ENCODE results near the gene MDP1. TPM values are rescaled to one million over a fixed set of nuclear protein-coding genes. Genes with fewer than 3 reads are reported as not detected.
A peak's percentile ranks its signal among the peaks of the same experiment; 100 is the strongest.
"Not testable (repeated sequence)": the region's sequence is repeated elsewhere in the genome, so short reads cannot be mapped to it uniquely, and the experiment has no call there.

The MDP1 gene
- total RNA-seq, 1 donor: 14.8 TPM

DNA sequence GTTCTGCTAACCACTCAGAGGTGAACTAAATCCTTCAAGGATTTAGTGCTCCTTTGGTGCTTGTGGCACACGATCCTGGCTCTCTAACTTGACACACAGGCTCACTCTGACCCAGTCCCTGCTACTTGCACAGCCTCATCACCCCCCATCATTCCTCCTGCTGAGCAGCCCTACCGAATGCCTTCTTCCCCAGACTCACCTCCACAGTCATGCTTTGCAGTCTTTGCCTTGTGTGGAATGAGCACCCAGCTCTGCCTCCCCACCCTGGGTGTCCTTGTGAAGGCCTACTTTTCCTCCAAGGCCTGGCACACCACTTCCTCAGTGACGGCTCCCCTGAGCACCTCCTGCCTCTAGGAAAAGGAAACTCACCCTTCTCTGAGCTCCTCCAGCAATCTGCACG lies 34.5 kb upstream of the MDP1 start:
- no peaks in the 10 kb centered on the region for H3K27me3 ChIP-seq (ENCODE audit: insufficient read depth, low read length)
- TF ChIP-seq, protein P1, sequence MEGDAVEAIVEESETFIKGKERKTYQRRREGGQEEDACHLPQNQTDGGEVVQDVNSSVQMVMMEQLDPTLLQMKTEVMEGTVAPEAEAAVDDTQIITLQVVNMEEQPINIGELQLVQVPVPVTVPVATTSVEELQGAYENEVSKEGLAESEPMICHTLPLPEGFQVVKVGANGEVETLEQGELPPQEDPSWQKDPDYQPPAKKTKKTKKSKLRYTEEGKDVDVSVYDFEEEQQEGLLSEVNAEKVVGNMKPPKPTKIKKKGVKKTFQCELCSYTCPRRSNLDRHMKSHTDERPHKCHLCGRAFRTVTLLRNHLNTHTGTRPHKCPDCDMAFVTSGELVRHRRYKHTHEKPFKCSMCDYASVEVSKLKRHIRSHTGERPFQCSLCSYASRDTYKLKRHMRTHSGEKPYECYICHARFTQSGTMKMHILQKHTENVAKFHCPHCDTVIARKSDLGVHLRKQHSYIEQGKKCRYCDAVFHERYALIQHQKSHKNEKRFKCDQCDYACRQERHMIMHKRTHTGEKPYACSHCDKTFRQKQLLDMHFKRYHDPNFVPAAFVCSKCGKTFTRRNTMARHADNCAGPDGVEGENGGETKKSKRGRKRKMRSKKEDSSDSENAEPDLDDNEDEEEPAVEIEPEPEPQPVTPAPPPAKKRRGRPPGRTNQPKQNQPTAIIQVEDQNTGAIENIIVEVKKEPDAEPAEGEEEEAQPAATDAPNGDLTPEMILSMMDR (IDR thresholded peaks at IDR 0.05; ENCODE audit: extremely low read depth, low read depth, low read length): no peak
- H3K4me2 ChIP-seq (ENCODE audit: insufficient read depth, low read length): no peak overlapping the region
- peak; percentile 54 for DNase-seq (ENCODE audit: insufficient read length, low spot score, missing footprints)
- H3K27ac ChIP-seq (ENCODE audit: low read depth, low read length): no peak overlapping the region
- no peaks in the 10 kb centered on the region for H3K36me3 ChIP-seq (ENCODE audit: insufficient read depth, low read length)
- peaks cover 8% of the 10 kb centered on the region for H3K4me1 ChIP-seq (ENCODE audit: insufficient read depth, low read length)
- no peaks in the 10 kb centered on the region for H4K20me1 ChIP-seq (ENCODE audit: insufficient read depth, low read length)
- no peak overlapping the region for H3K4me3 ChIP-seq (ENCODE audit: insufficient read depth, low read length)
- no peaks in the 10 kb centered on the region for H3K79me2 ChIP-seq (ENCODE audit: insufficient read depth, low read length)
- no peaks in the 10 kb centered on the region for H3K9me3 ChIP-seq (ENCODE audit: low read depth, low read length)
- no peak overlapping the region for H2AFZ ChIP-seq (ENCODE audit: low read length)

DNA sequence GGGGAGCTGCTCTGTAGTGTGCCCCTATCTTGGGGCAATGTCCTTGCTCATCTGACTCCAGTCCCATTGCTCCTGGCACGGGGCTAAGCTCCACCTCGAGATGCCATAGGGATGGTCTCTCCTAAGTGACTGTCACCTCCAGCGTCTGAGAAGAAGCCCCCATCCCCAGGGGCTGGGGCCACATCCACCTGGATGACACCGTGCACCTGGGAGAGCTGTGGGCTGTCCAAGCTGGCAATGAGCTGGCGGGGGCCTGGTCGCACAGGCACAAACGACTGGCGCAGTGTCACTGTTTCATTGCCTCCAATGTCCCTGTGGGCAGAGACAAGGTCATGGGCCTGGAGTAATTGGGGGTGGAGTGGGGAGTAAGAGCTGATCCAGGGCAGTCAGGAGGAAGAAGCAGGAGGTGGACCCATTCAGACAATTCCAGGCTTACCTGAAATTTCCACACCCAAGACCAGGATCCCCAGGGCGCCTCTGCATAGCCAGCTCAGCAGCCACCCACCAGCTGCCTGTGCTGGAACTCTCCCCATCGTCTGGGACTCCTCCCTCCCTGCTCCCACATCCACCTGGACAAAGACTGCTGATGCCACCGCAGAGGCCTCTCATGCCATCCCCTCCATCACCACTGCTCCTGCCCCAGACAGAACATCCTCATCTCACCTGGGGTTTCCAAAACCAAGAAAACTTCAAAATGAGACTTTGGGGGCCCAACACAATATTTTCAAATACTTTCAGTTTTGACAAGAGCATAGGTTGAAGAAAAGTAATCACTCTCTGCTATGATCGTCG lies 33.6 kb upstream of the MDP1 start:
- Histone ChIP-seq H4K20me1 (ENCODE audit: insufficient read depth, low read length) (no peaks in the 10 kb centered on the region), H3K27ac (ENCODE audit: low read depth, low read length) (no peak overlapping the region), H3K4me1 (ENCODE audit: insufficient read depth, low read length) (peaks cover 8% of the 10 kb centered on the region), H3K4me3 (ENCODE audit: insufficient read depth, low read length) (no peak overlapping the region), H3K4me2 (ENCODE audit: insufficient read depth, low read length) (no peak overlapping the region), H3K27me3 (ENCODE audit: insufficient read depth, low read length) (no peaks in the 10 kb centered on the region), H2AFZ (ENCODE audit: low read length) (no peak overlapping the region), H3K9me3 (ENCODE audit: low read depth, low read length) (no peaks in the 10 kb centered on the region), H3K36me3 (ENCODE audit: insufficient read depth, low read length) (no peaks in the 10 kb centered on the region), H3K79me2 (ENCODE audit: insufficient read depth, low read length) (no peaks in the 10 kb centered on the region)
- DNase-seq (ENCODE audit: insufficient read length, low spot score, missing footprints): no peak
- TF ChIP-seq, protein P1 (IDR thresholded peaks at IDR 0.05; ENCODE audit: extremely low read depth, low read depth, low read length): no peak

DNA sequence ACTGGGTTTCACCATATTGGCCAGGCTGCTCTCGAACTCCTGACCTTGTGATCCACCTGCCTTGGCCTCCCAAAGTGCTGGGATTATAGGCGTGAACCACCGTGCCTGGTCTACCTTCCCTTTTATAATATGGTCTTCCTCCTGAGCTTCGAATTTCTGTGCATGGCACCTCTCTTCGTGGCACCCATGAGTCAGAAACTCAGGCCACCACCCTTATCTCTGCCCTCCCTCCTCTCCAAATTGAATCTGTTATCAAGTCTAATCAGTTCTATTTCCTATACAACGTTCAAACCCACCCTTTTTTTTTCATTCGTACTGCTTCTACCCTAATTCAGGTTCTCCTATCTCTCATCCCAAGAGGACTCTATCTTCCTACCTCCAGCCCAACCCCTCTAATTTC lies 31.6 kb upstream of the MDP1 start:
- no peak for DNase-seq (ENCODE audit: insufficient read length, low spot score, missing footprints)
- Histone ChIP-seq H3K27ac (ENCODE audit: low read depth, low read length) (no peak overlapping the region), H3K27me3 (ENCODE audit: insufficient read depth, low read length) (no peaks in the 10 kb centered on the region), H3K9me3 (ENCODE audit: low read depth, low read length) (no peaks in the 10 kb centered on the region), H4K20me1 (ENCODE audit: insufficient read depth, low read length) (no peaks in the 10 kb centered on the region), H3K4me1 (ENCODE audit: insufficient read depth, low read length) (peaks cover 8% of the 10 kb centered on the region), H3K36me3 (ENCODE audit: insufficient read depth, low read length) (no peaks in the 10 kb centered on the region), H3K4me3 (ENCODE audit: insufficient read depth, low read length) (no peak overlapping the region), H3K79me2 (ENCODE audit: insufficient read depth, low read length) (no peaks in the 10 kb centered on the region), H2AFZ (ENCODE audit: low read length) (no peak overlapping the region), H3K4me2 (ENCODE audit: insufficient read depth, low read length) (no peak overlapping the region)
- TF ChIP-seq, protein P1 (IDR thresholded peaks at IDR 0.05; ENCODE audit: extremely low read depth, low read depth, low read length): no peak

DNA sequence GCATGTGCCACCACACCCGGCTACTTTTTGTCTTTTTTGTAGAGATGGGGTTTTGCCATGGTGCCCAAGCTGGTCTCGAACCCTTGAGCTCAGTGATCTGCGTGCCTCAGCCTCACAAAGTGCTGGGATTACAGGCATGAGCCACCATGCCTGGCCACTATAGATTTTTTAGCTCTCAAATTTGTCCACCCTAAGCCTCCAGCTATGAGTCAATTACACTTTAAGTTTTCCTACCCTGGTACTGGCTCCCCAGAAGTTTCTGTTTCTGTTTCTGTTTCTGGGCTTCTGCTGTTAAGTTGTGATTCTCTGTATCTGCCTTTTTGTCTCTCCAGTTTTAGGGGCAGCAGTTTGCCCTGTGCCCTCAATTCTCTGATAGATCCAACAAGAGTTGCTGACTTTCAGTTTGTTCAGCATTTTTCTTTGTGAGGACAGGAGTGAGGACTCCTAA lies 30.9 kb upstream of the MDP1 start:
- Histone ChIP-seq H4K20me1 (ENCODE audit: insufficient read depth, low read length) (peaks cover 3% of the 10 kb centered on the region), H3K27me3 (ENCODE audit: insufficient read depth, low read length) (no peaks in the 10 kb centered on the region), H3K36me3 (ENCODE audit: insufficient read depth, low read length) (no peaks in the 10 kb centered on the region), H3K4me3 (ENCODE audit: insufficient read depth, low read length) (peak overlapping the region; percentile 20), H3K4me2 (ENCODE audit: insufficient read depth, low read length) (peak overlapping the region; percentile 37), H3K79me2 (ENCODE audit: insufficient read depth, low read length) (peaks cover 3% of the 10 kb centered on the region), H3K4me1 (ENCODE audit: insufficient read depth, low read length) (peaks cover 7% of the 10 kb centered on the region), H3K27ac (ENCODE audit: low read depth, low read length) (no peak overlapping the region), H3K9me3 (ENCODE audit: low read depth, low read length) (no peaks in the 10 kb centered on the region), H2AFZ (ENCODE audit: low read length) (peak overlapping the region; percentile 44)
- TF ChIP-seq, protein P1 (IDR thresholded peaks at IDR 0.05; ENCODE audit: extremely low read depth, low read depth, low read length): no peak
- no peak for DNase-seq (ENCODE audit: insufficient read length, low spot score, missing footprints)

DNA sequence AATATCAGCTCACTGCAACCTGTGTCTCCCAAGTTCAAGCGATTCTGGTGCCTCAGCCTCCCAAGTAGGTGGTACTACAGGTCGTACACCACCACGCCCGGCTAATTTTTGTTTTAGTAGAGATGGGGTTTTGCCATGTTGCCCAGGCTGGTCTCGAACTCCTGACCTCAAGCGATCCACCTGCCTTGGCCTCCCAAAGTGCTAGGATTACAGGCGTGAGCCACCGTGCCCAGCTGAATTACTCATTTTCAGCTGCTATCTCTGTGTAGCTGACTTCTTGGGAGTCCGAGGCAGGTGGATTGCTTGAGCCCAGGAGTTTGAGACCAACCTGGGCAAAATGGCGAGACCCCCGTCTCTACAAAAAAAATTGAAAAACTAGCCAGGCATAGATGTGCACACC lies 29.5 kb upstream of the MDP1 start:
- H3K27me3 ChIP-seq (ENCODE audit: insufficient read depth, low read length); H3K4me3 ChIP-seq (ENCODE audit: insufficient read depth, low read length); H3K27ac ChIP-seq (ENCODE audit: low read depth, low read length); H3K9me3 ChIP-seq (ENCODE audit: low read depth, low read length); H3K4me2 ChIP-seq (ENCODE audit: insufficient read depth, low read length); H4K20me1 ChIP-seq (ENCODE audit: insufficient read depth, low read length); DNase-seq (ENCODE audit: insufficient read length, low spot score, missing footprints); H3K36me3 ChIP-seq (ENCODE audit: insufficient read depth, low read length); H2AFZ ChIP-seq (ENCODE audit: low read length): not testable (repeated sequence)
- H3K4me1 ChIP-seq (ENCODE audit: insufficient read depth, low read length): peaks cover 13% of the 10 kb centered on the region
- H3K79me2 ChIP-seq (ENCODE audit: insufficient read depth, low read length): peaks cover 16% of the 10 kb centered on the region

Measured in osteoblast (primary cell).